ENCODE data around the gene CCR2. TPM values are rescaled to one million over a fixed set of nuclear protein-coding genes. Genes with fewer than 3 reads are reported as not detected.

Gene CCR2
- total and polyA plus RNA-seq, 4 donors = 1.7 to 21.2 (median 8.4) TPM

DNA sequence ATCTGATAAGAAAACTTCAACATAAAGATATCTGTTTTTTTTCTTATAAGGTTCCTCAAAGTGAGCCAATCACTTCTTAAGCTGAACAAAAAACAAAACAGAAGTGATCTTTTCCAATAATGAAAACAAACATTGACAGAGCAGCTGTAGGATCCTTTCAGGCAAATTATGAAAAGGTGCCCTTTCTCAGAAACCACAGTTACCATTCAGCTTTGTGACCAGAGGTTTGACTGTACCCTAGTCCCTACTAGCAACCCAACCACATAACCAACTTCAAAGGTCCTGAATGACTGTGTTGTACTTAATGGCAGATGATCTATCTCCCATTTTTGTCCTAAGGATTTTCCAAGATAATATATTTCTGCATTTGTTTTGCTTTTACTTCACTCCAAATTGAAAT, 39.4 kb upstream of the CCR2 start:
- Histone ChIP-seq H3K4me3 (no peak overlapping the region), H3K9me3 (ENCODE audit: control insufficient read depth in 4 of 4, insufficient read depth in 3 of 4, low read length in 3 of 4) (no peaks in the 10 kb centered on the region), H3K36me3 (ENCODE audit: control insufficient read depth in 4 of 4, insufficient read depth in 4 of 4, low read length in 4 of 4) (no peaks in the 10 kb centered on the region), H3K27me3 (ENCODE audit: control insufficient read depth in 3 of 3, insufficient read depth in 3 of 3, low read length in 2 of 3) (no peaks in the 10 kb centered on the region), H3K9ac (ENCODE audit: insufficient read depth in 1 of 2, low read length in 2 of 2) (no peak overlapping the region), H3K4me1 (ENCODE audit: control insufficient read depth in 5 of 5, insufficient read depth in 5 of 5, low read length in 5 of 5) (peaks cover 0 to 3% (median 0%) of the 10 kb centered on the region in 5 donors), H3K27ac (ENCODE audit: low read depth in 1 of 2, low read length in 1 of 2) (no peak overlapping the region)
- ATAC-seq (ENCODE audit: insufficient read depth, low FRiP score) = no peak
- TF ChIP-seq, protein P1, sequence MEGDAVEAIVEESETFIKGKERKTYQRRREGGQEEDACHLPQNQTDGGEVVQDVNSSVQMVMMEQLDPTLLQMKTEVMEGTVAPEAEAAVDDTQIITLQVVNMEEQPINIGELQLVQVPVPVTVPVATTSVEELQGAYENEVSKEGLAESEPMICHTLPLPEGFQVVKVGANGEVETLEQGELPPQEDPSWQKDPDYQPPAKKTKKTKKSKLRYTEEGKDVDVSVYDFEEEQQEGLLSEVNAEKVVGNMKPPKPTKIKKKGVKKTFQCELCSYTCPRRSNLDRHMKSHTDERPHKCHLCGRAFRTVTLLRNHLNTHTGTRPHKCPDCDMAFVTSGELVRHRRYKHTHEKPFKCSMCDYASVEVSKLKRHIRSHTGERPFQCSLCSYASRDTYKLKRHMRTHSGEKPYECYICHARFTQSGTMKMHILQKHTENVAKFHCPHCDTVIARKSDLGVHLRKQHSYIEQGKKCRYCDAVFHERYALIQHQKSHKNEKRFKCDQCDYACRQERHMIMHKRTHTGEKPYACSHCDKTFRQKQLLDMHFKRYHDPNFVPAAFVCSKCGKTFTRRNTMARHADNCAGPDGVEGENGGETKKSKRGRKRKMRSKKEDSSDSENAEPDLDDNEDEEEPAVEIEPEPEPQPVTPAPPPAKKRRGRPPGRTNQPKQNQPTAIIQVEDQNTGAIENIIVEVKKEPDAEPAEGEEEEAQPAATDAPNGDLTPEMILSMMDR (IDR thresholded peaks at IDR 0.05; ENCODE audit: control extremely low read depth, extremely low read depth) = no peak
- no peak for DNase-seq

DNA sequence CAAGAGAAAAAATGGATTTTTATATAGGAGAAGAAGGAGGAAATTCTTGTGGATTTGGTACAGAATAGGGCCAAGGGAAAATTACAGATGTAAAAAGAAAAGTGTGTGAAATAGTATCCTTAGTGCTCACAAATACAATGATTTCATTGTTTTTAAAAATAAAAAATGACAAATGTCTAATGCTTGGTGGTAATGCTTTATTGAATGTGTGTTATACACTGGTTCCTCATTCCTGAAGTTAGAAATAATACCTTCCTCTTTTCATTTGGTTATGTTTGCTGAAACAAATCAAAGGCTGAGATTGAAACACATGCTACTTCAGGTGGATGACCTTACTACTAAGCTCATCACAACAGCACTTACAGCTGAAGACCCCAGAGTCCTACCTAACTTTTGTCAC, 37.7 kb upstream of the CCR2 start:
- Histone ChIP-seq H3K4me1 (ENCODE audit: control insufficient read depth in 5 of 5, insufficient read depth in 5 of 5, low read length in 5 of 5) (peaks cover 0 to 2% (median 0%) of the 10 kb centered on the region in 5 donors), H3K9me3 (ENCODE audit: control insufficient read depth in 4 of 4, insufficient read depth in 3 of 4, low read length in 3 of 4) (no peaks in the 10 kb centered on the region), H3K4me3 (no peak overlapping the region), H3K36me3 (ENCODE audit: control insufficient read depth in 4 of 4, insufficient read depth in 4 of 4, low read length in 4 of 4) (no peaks in the 10 kb centered on the region), H3K27me3 (ENCODE audit: control insufficient read depth in 3 of 3, insufficient read depth in 3 of 3, low read length in 2 of 3) (no peaks in the 10 kb centered on the region), H3K27ac (ENCODE audit: low read depth in 1 of 2, low read length in 1 of 2) (no peak overlapping the region), H3K9ac (ENCODE audit: insufficient read depth in 1 of 2, low read length in 2 of 2) (no peak overlapping the region)
- DNase-seq (no peak), ATAC-seq (ENCODE audit: insufficient read depth, low FRiP score) (no peak)
- TF ChIP-seq, protein P1 (IDR thresholded peaks at IDR 0.05; ENCODE audit: control extremely low read depth, extremely low read depth) = no peak

DNA sequence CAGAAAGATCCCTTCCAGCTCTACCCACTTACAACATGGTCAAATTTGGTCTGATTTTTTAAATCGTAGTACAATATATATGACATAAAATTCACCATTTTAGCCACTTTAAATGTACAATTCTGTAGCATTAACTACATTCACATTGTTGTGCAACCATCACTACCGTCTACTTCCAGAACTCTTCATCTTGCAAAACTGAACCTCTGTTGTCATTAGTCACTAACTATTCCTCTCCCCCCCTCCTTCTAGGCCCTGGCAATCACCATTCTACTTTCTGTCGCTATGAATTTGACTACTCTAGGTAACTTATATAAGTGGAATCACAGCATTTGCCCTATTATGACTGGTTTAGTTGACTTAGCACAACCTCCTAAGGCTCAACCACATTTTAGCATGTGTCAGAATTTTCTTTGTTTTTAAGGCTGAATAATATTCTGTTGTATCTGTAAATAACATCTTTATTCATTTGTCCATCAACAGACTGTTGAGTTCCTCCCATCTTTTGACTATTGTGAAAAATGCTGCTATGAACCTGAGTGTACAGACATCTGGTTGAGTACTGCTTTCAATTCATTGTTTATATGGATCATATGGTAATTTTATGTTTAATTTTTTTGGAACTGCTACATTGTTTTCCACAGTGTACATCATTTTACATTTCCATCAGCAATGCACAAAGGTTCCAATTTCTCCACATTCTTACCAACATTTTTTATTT, 35.5 kb upstream of the CCR2 start:
- DNase-seq (no peak), ATAC-seq (ENCODE audit: insufficient read depth, low FRiP score) (no peak)
- TF ChIP-seq, protein P1 (IDR thresholded peaks at IDR 0.05; ENCODE audit: control extremely low read depth, extremely low read depth) = no peak
- Histone ChIP-seq H3K27ac (ENCODE audit: low read depth in 1 of 2, low read length in 1 of 2) (no peak overlapping the region), H3K4me3 (no peak overlapping the region), H3K4me1 (ENCODE audit: control insufficient read depth in 5 of 5, insufficient read depth in 5 of 5, low read length in 5 of 5) (no peaks in the 10 kb centered on the region), H3K9me3 (ENCODE audit: control insufficient read depth in 4 of 4, insufficient read depth in 3 of 4, low read length in 3 of 4) (no peaks in the 10 kb centered on the region), H3K36me3 (ENCODE audit: control insufficient read depth in 4 of 4, insufficient read depth in 4 of 4, low read length in 4 of 4) (no peaks in the 10 kb centered on the region), H3K9ac (ENCODE audit: insufficient read depth in 1 of 2, low read length in 2 of 2) (no peak overlapping the region), H3K27me3 (ENCODE audit: control insufficient read depth in 3 of 3, insufficient read depth in 3 of 3, low read length in 2 of 3) (peaks cover 0 to 4% (median 0%) of the 10 kb centered on the region in 3 donors)
- 55 to 72% methylated on average over 3 of the region's 3 CpGs for WGBS, 2 donors

All from lung (tissue), 12 donors.